ENCODE measurements around the gene KAT2B.

Gene KAT2B

DNA sequence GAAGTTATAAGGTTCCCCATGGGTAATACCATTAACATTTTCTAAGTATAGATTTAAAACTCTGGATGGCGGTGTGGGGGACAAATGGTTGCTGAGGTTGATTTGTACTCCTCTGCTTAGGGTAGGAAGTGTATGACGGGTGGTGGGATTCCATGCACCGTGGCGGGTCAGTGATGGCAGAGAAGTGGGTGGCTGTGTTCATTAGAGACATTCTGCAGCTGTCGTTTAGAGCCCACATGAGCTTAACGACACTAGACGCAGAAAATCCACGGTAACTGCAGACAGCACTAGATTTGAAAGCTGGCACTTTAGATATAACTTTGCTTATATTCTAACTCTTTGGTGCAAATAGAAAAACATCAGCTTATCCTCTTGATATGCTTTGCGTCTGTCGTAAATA, 108.2 kb downstream of the KAT2B start:
- no peak for DNase-seq

DNA sequence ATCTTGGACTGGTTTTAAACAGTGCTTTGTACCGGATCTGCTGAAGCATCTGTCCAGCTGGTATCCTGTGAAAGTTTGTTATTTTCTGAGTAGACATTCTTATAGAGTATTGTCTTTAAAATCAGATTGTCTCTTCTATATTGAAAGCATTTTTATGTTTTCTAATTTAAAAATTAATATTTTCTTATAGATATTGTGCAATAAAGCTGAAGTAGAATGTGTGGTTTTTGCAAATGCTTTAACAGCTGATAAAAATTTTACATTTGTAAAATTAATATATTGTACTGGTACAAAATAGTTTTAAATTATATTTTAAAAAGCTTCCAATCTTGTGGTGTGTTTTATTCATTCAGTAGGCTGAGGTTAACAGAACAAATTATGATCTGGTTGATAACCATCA, 113.8 kb downstream of the KAT2B start:
- DNase-seq, result no peak

DNA sequence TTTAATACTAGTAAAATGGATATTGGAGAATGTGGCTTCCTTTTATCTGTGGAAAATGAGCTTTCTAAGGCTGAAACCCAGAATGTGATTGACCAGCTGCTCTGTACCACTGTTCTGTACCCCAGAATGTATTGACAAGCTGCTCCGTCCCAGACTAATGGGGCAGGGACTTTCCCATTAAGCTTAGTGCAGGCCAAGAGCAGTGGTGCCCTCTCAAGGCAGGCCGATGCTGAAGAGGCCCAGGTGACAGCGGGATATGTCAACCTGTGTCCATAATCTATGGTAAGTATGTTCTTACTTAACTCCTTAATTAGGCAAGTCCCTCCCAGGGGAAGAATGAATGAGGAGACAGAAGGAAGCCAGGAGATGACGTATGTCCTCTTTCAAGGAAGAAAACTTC, 114.7 kb downstream of the KAT2B start:
- no peak for DNase-seq

DNA sequence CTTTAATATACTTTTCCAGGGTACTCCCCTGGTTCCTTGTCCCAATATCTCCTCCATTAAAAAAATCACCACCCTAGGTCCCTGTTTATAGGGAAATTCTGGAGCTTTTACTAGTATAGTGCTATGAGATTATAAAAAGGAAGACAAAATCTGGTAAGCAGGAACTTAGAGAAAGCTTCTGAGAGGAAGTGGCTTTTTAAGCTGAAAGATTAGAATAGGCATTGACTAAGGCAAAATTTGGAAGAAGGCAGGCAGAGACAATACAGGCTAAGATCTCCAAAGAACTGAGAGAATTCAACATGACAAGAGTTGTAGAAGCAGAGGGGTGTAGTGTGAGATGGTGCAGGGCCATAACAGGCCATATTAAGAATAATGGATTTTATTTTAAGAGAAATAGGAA, 120.0 kb downstream of the KAT2B start:
- no peak for DNase-seq

DNA sequence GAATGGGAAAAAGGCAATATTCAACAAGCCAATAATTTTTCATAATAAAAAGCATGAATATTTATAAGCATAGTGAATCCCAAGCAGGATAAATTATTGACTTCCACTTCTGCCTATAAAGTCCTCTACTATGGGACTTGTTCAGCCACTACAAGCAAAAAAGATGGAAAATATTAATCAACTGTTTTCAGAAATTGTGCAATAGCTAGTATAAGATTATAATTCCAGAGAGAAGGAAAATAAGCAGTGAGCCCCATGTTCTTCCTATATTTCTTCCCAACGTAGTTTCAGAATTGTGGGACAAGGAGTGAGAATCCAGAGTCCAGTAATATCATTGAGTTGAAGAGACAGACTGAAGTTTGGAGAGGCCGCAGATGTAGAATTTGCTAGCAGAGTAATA, 121.5 kb downstream of the KAT2B start:
- no peak for DNase-seq

DNA sequence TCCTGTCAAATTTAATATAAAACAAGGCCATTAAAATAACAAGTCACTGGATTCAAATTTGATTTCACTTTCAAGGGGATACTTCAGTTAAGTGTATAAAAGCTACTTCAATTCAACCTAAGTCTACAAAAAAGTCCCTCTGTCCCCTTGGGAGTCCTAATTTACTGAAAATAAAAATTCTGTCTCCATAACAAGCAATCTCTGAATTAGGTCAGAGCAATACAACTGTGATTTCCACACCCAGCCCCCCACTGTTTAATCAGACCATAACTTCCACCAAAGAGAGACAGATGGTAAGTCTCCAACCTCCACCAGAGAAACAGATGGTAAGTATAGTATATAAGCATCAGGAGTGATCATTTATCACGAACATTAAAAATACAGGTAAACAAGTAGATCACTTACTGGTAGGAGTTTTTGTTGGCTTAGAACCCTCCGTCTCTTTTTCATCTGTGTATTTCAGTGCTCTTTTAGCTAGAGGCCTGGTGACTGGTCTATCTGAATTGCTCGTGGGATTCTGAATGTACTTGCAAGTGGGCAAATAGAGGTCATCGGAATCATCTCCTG, 133.7 kb downstream of the KAT2B start:
- DNase-seq, result peak; percentile 28

DNA sequence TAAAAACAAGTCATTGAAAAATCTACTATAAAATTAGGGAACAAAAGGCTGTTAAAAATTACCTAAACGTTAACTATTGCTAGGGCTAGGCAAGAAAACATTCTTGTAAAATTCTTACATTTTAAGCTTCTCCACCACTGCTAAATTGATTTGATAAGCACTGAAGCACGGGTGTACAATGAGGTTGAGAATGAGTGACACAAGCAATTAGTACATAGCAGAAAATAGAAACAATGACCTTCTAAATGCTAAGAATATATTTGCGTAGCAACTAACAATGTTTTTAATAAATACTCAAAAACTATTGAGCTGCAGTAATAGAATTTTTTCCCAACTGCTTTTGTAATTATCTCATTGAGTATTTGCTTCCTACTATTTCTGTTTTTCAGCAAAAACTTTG, 141.0 kb downstream of the KAT2B start:
- no peak for DNase-seq

DNA sequence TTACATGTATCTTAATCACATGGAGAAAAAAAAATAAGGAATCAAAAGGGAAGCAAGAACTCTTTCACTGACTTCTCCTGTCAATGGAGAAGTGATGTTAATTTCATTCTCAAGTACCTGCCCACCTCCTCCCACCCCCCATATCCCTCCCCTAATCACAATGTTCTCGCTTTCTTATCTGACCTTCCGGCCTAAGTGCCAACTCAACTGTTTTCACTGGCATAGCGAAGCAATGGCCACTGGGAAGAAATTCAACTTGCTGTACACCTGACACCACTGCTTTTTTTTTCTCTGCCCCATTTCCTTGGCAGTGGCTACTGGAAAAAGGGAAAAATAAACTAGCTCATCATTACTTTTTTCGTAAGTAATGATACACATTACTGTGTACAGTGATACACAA, 142.0 kb downstream of the KAT2B start:
- DNase-seq, result no peak

DNA sequence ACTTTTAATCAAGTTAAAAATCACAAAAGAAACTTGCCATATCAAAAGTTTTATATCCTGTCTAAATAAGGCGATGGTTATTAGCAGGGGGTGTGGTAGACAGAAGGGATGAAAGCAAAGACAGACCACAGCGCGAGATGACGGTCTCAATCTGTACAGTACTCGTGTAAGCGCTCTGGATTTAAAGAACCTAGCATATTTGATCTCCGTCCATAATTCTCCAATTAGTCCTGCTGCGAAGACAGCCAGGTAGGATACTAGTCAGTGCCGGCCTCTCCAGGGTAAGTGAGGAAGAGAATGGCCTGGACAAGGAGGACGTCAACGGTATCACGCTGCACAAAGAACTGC, 145.1 kb downstream of the KAT2B start:
- no peak for DNase-seq

DNA sequence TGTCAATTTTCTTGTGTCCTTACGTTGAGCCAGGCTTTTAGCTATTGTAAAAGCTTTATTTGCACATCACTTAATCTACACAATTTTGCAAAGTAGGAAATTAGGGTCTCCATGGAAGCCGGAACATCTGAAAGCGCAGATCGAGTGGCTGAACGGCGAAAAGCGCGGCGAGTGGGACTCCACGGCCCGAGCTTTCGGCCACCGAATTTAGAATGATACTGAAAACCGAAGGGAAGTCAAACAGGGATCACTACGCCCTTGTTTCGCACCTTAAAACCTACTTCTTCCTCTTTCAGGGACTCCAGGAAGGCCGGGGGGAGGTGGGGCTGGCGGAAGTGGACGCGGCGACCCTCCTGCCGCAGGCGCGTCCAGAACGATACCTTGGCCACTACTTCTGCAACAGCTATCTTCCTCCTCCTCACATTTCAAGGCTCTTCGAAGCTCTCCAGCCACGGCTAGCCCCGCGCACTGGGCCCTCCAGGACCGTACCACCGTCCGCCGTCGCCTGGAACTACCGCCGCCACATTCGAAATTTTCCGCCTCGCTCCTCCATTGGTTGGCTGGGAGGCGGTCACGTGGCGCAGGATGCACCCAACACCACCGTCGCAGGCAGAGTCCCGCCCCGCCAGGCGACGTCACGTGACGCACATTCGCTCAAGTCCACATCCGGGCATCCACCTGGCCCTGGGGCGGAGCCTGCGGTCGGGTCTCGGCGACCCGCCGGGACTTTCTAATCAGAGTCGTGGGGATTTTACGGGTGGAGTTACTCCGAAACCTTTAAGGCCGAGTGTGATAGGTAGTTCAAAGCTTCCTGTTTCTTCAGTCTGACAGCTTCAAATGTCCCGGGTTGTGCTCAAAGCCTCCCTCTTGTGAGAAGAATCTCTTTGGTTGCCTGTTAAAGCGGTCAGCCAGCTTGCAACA, 145.7 kb downstream of the KAT2B start, which contains the start of gene SGO1:
Gene SGO1 (minus strand): TSS at position 528 of the 921 bp plus-strand sequence. CDS start 2,179 bp downstream, outside the sequence.
- DNase-seq, result peak; percentile 85

DNA sequence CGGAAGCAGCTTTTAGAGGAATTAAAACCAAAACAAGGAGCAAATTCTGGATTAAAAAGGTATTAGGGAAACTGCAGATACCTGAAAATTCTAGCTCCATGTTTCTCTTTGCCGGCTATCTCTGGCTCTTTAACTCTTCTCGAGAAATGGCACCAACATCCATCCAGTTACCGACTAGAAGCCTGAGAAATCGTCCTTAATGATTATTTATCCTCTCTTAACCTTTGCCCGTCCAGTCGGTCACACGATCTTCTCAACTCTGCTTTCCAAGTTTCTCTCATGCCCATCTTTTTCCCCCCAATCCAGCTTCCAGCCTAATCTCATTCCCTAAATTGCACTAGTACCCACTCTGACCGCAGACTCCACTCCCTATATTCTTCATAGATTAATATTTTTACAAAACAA, 146.4 kb downstream of the KAT2B start:
- no peak for DNase-seq

DNA sequence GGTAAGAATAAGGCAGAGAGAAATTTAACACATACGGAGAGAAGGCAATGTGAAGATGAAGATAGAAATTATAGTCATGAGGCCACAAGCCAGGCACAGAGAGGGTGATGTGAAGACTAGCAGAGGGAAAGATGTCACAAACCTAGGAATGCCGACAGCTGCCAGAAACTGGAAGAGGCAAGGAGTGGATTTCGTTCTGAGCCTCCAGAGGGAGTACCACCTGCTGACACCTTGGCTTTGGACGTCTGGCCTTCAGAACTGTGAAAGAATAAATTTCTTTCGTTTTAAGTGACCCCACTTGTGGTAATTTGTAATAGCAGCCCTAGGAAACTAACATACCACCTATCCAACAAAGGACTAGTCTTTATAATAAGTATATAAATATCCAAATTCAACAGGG, 150.7 kb downstream of the KAT2B start:
- DNase-seq, result no peak

DNA sequence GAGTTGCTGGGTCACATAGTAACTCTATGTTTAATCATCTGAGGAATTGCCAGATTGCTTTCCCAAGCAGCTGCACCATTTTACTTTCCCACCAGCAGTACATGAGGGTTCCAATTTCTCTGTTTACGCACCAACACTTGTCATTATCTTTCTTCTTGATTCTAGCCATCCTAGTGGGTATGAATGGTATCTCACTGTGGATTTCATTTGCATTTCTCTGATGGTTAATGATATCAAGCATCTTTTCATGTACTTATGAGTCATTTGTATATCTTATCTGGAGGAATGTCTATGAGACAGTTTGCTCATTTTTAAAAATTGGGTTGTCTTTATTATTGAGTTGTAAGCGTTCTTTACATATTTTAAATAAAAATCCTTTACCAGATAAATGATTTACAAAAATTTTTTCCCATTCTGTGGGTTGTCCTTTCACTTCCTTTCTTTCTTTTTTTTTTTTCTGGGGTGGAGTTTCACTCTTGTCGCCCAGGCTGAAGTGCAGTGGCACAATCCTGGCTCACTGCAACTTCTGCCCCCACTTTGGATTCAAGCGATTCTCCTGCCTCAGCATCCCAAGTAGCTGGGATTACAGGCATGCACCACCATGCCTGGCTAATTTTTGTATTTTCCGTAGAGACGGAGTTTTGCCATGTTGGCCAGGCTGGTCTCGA, 154.7 kb downstream of the KAT2B start:
- DNase-seq, result no peak

DNA sequence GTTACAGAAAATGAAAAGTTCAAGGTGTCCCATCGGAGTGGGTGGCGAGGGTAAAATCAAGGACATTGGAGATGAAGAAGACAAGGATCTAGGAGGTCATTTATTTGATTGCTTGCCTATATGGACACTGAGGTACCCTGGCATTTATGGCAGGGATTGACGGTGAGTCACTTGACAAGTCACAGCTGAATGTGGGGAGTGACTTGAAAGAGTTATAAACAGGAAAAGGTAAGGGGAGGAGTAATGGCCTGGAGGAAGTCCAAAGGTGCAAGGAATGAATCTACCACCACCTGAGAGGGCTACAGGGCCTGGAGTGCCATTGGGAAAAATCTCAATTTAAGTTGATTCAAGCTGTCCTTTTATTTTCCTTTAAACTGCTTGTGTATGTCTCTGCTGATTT, 157.5 kb downstream of the KAT2B start:
- no peak for DNase-seq

DNA sequence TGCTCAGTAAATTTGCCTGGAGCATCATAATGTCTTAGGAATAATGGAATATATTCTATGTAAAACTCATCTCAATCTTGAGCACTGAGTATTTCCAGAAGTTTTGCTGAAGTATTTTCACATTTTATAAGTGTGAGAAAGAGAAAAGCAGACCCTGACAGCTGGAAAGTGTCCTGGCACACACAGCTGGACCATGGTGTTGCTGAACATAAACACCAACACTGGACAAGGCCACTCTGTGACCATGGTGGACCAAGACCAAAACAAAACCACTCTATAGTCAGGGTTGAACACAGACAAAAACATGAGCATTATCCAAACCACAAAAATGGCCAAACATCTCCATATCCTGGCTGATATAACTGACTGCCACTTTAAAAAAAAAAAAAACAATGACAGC, 160.9 kb downstream of the KAT2B start:
- no peak for DNase-seq

Measured in NCI-H446 treated with DMSO at 0.1 percent for 48 hours (cell line).